RKO (cell line): ENCODE data around the gene RIN3.

Experiments used
- DNase-seq: peaks from one replicate; pipeline ENCODE4 v3.0.0-alpha.2; 2016; ENCODE audit warnings: low spot score

The RIN3 gene

GRCh38 chr14:92601131-92601710, 87.6 kb downstream of the RIN3 start:
- DNase-seq, result no peak

GRCh38 chr14:92601757-92602417, 88.3 kb downstream of the RIN3 start:
- no peak for DNase-seq

GRCh38 chr14:92603309-92604242, 90.0 kb downstream of the RIN3 start:
- DNase-seq, result no peak

DNA sequence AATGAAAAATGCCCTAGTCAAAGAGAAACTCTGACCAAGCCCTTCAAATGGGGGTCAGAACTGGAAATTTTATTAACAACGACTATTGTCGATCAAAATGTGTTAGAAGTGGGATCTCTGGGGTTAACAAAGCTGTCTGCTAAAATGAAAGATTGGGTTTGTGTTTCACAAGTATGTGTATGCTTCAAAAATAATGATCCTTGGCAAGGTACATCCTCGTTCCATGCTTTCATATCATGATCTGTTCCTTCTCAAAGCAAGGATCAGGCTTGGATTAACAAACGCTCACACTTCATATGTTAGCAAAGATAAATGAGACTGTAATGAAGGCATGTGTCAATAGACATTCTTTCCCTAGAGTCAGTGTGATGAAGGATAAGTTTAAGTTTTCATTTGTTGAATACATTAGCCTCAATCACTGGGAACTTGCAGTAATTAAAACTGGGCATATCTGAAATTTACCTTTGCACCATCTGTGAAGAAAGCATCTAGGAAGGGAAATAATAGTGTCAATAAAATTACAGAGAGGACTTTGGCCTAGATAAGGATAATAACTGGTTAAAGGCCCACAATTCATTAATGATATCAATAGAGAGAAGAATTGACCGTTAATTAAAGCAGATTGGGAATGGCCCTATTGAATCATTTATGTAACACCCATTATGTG, 91.8 kb downstream of the RIN3 start:
- DNase-seq, result no peak

GRCh38 chr14:92607251-92607650, 93.7 kb downstream of the RIN3 start:
- DNase-seq, result no peak

GRCh38 chr14:92607702-92608429, 94.3 kb downstream of the RIN3 start:
- no peak for DNase-seq

DNA sequence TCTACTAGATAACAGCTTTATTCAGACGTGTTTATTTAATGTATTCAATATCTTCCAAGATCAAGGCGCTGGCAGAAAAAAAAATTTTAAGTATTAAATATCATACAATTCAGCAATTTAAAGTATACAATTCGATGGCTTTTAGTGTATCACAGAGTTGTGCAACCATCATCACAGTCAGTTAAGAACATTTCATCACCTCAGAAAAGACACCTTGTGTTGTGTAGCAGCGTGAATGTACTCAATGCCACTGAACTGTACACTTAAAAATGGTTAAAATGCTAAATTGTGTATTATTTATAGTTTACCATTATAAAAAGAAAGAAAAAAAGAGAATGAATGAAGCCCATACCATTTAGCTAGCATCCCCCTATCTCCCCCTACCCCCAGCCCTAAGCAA, 96.4 kb downstream of the RIN3 start:
- DNase-seq, result no peak

GRCh38 chr14:92610849-92611271, 97.3 kb downstream of the RIN3 start:
- DNase-seq, result no peak

DNA sequence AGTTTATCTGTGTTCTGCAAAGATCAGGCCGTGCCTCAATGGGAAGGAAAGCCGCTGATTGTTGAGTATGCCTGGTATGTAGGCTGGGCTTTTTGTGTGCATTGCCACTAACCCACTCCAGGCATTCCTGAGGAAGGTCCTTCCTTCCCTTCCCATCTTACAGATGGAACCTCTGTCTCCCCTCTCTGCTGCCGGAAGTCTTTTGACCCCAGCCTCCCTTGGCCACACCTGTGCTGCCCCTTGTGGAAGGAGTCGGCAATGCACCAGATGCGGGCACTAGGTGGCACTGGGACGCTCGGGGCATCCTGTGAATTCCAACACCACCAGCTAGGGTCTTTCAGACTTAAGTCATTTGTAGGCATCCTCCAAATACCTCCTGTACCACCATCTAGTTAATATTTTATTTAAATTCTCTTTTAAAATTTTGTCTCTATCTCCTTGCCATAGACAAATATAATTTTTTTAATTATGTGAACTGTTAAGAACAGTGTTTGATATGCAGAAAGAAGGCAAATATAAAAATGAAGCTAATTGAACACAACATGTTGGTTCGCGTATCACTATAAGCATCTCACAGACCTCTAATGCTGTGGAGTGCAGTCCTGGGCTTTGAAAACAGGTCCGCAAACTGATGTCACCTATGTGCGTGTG, 99.6 kb downstream of the RIN3 start:
- DNase-seq, result no peak

- DNase-seq, result no peak
Measured at GRCh38 chr14:92613681-92614260, 100.2 kb downstream of the RIN3 start.

GRCh38 chr14:92615451-92615850, 101.9 kb downstream of the RIN3 start:
- DNase-seq, result no peak

DNA sequence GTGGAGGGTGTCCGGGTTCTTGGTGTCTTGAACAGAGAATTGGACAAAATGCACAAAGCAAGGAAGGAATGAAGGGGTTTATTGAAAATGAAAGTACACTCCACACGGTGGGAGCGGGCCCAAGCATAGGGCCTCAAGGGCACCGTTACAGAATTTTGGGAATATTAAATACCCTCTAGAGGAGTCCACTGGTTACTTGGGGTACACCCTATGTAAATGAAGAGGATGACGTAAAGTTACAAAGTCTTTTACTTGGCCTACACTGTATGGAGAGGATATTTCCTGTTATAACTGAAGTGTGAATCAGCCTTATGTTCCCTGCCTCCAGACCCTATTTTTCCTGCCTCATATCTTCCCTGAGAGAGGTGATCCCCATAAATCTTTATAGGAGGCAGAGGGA, 102.6 kb downstream of the RIN3 start:
- no peak for DNase-seq

- DNase-seq, result no peak
Measured at GRCh38 chr14:92617581-92617980, 104.0 kb downstream of the RIN3 start.

GRCh38 chr14:92619671-92620456, 106.3 kb downstream of the RIN3 start:
- DNase-seq, result no peak

GRCh38 chr14:92622311-92622710, 108.7 kb downstream of the RIN3 start:
- DNase-seq, result no peak

DNA sequence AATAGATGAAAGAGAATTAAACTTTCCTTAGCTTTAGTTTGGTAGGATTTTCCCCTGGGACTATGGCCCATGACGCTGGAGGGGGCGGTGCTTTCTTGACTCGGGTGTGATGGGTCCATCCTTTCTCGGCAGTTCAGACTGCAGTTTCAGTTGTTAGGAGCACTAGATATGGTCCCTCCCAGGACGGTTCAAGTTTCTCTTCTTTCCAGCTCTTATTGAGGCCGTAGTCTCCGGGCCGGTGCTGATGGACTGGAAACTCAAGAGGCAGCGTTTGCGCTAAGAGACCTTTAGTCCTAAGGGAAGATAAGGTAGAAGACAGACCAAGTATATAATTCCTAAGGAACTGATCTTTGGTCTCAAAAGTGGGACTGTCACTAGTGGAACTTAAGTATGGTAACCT, 111.2 kb downstream of the RIN3 start:
- DNase-seq, result no peak

DNA sequence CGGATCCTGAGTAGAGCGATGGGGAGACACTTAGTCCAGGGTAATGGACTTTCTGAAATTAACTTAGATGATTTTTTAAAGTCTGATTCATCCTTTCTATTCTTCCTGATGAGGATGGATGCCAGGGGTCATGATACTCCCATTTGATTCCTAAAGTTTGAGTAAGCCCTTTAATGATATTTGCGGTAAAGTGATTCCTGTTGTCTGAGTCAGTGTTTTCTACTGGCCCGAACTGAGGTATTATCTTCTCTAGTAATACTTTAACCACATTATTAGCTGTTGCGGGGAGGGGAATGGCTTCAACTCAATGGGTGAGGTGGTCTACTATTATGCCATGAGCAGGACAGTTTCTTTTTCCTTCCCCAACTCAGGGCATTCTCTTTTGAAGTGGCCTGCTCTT, 111.6 kb downstream of the RIN3 start:
- peak; percentile 71 for DNase-seq

GRCh38 chr14:92626041-92626440, 112.5 kb downstream of the RIN3 start:
- no peak for DNase-seq

- DNase-seq, result no peak
Measured at GRCh38 chr14:92627707-92628215, 114.2 kb downstream of the RIN3 start.

- DNase-seq, result no peak
Measured at GRCh38 chr14:92628636-92629035, 115.1 kb downstream of the RIN3 start.
